ENCODE data around the gene SPRR2B. TPM values are rescaled to one million over a fixed set of nuclear protein-coding genes. Genes with fewer than 3 reads are reported as not detected.
"Not testable (repeated sequence)": the region's sequence is repeated elsewhere in the genome, so short reads cannot be mapped to it uniquely, and the experiment has no call there.

The SPRR2B gene
- total RNA-seq, 1 experiment from 2014 or later: not detected

GRCh38 chr1:153119491-153119971, 48.1 kb upstream of the SPRR2B start:
- TF ChIP-seq TCF7L2 (IDR thresholded peaks at IDR 0.05; ENCODE audit: low read depth, low read length): no peak
- TF ChIP-seq POLR2AphosphoS5 (IDR thresholded peaks at IDR 0.05; ENCODE audit: low read depth, low read length): no peak
- no peak for TF ChIP-seq SIN3A (IDR thresholded peaks at IDR 0.05; ENCODE audit: borderline replicate concordance, insufficient read depth, low read depth, low read length)
- TF ChIP-seq, protein P1, sequence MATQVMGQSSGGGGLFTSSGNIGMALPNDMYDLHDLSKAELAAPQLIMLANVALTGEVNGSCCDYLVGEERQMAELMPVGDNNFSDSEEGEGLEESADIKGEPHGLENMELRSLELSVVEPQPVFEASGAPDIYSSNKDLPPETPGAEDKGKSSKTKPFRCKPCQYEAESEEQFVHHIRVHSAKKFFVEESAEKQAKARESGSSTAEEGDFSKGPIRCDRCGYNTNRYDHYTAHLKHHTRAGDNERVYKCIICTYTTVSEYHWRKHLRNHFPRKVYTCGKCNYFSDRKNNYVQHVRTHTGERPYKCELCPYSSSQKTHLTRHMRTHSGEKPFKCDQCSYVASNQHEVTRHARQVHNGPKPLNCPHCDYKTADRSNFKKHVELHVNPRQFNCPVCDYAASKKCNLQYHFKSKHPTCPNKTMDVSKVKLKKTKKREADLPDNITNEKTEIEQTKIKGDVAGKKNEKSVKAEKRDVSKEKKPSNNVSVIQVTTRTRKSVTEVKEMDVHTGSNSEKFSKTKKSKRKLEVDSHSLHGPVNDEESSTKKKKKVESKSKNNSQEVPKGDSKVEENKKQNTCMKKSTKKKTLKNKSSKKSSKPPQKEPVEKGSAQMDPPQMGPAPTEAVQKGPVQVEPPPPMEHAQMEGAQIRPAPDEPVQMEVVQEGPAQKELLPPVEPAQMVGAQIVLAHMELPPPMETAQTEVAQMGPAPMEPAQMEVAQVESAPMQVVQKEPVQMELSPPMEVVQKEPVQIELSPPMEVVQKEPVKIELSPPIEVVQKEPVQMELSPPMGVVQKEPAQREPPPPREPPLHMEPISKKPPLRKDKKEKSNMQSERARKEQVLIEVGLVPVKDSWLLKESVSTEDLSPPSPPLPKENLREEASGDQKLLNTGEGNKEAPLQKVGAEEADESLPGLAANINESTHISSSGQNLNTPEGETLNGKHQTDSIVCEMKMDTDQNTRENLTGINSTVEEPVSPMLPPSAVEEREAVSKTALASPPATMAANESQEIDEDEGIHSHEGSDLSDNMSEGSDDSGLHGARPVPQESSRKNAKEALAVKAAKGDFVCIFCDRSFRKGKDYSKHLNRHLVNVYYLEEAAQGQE (IDR thresholded peaks at IDR 0.05; ENCODE audit: insufficient read depth in 1 of 2, low read depth in 2 of 2, low read length in 1 of 2): no peak
- TF ChIP-seq CTCF (IDR thresholded peaks at IDR 0.05): no peak
- Histone ChIP-seq H3K27ac (ENCODE audit: low read length) (no peak overlapping the region), H3K4me3 (ENCODE audit: low read depth in 2 of 2, low read length in 2 of 2) (no peak overlapping the region), H3K27me3 (ENCODE audit: control insufficient read depth, insufficient read depth, low read length) (no peaks in the 10 kb centered on the region), H3K36me3 (ENCODE audit: control insufficient read depth, insufficient read depth, low read length) (no peaks in the 10 kb centered on the region), H3K9me3 (ENCODE audit: control insufficient read depth, insufficient read depth, low read depth, low read length) (no peaks in the 10 kb centered on the region), H3K4me1 (ENCODE audit: control insufficient read depth, insufficient read depth, low read length) (no peaks in the 10 kb centered on the region)
- in situ Hi-C loops (cut with HindIII; ENCODE audit: low pct_unique_long_range_greater_than_20kb, low sequenced_read_pairs): no loop called here
- ChIA-PET CTCF (no interaction called here), POLR2A (no interaction called here)
- no peak for ATAC-seq
- intact Hi-C loops (cut with micrococcal nuclease; ENCODE audit: unreplicated experiment): no loop called here
- BruUV-seq (replicated peaks): no TSS peak
- DNase-seq (ENCODE audit: low read depth, low spot score): no peak

GRCh38 chr1:153115264-153115663, 43.9 kb upstream of the SPRR2B start:
- H3K27ac ChIP-seq (ENCODE audit: low read length); H3K36me3 ChIP-seq (ENCODE audit: control insufficient read depth, insufficient read depth, low read length); intact Hi-C loops (cut with micrococcal nuclease; ENCODE audit: unreplicated experiment); H3K9me3 ChIP-seq (ENCODE audit: control insufficient read depth, insufficient read depth, low read depth, low read length); in situ Hi-C loops (cut with HindIII; ENCODE audit: low pct_unique_long_range_greater_than_20kb, low sequenced_read_pairs); POLR2A ChIA-PET; BruUV-seq (replicated peaks); H3K4me3 ChIP-seq (ENCODE audit: low read depth in 2 of 2, low read length in 2 of 2); CTCF ChIA-PET; ATAC-seq; H3K4me1 ChIP-seq (ENCODE audit: control insufficient read depth, insufficient read depth, low read length); DNase-seq (ENCODE audit: low read depth, low spot score); H3K27me3 ChIP-seq (ENCODE audit: control insufficient read depth, insufficient read depth, low read length): not testable (repeated sequence)

DNA sequence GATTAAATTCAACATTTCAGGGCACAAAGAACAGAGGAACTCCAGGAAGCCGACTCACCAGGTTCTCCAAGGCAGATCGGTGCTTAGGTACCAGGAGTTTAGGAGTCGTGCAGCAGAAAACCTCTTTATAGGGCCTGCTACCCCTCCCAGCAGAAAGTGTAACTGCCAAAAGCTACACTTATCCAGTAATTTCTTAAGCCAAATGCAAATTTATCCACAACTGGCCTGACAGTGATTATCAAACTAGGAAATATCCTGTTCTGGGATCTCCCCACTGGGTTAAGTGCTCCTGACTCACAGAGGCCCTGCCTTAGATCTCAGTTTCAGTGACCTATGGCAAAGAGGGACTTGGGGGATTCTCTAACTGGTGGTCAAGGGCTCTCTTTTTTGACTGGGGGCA, 42.0 kb upstream of the SPRR2B start, which contains the start of gene SPRR2F:
TSS of gene SPRR2F (minus strand) at position 101 of the 400 bp plus-strand sequence. CDS start 783 bp downstream, outside the sequence.
- in situ Hi-C loops (cut with HindIII; ENCODE audit: low pct_unique_long_range_greater_than_20kb, low sequenced_read_pairs): no loop called here
- CTCF ChIA-PET: no interaction called here

More for the DNA sequence above, 42.0 kb upstream of the SPRR2B start, which contains the start of gene SPRR2F:
- no peaks in the 10 kb centered on the region for H3K36me3 ChIP-seq (ENCODE audit: control insufficient read depth, insufficient read depth, low read length)
- intact Hi-C loops (cut with micrococcal nuclease; ENCODE audit: unreplicated experiment): no loop called here
- H3K27me3 ChIP-seq (ENCODE audit: control insufficient read depth, insufficient read depth, low read length): no peaks in the 10 kb centered on the region
- POLR2A ChIA-PET: no interaction called here
- no peak for ATAC-seq
- no peaks in the 10 kb centered on the region for H3K9me3 ChIP-seq (ENCODE audit: control insufficient read depth, insufficient read depth, low read depth, low read length)
- no peaks in the 10 kb centered on the region for H3K4me1 ChIP-seq (ENCODE audit: control insufficient read depth, insufficient read depth, low read length)
- no peak within 1 kb of the TSS for H3K27ac ChIP-seq (ENCODE audit: low read length)
- no peak for DNase-seq (ENCODE audit: low read depth, low spot score)
- BruUV-seq (replicated peaks): no TSS peak
- no peak within 1 kb of the TSS for H3K4me3 ChIP-seq (ENCODE audit: low read depth in 2 of 2, low read length in 2 of 2)
- TF ChIP-seq SIN3A (IDR thresholded peaks at IDR 0.05; ENCODE audit: borderline replicate concordance, insufficient read depth, low read depth, low read length): no peak
- TF ChIP-seq, protein P1 (IDR thresholded peaks at IDR 0.05; ENCODE audit: insufficient read depth in 1 of 2, low read depth in 2 of 2, low read length in 1 of 2): no peak
- TF ChIP-seq CTCF (IDR thresholded peaks at IDR 0.05): no peak
- no peak for TF ChIP-seq POLR2AphosphoS5 (IDR thresholded peaks at IDR 0.05; ENCODE audit: low read depth, low read length)
- TF ChIP-seq TCF7L2 (IDR thresholded peaks at IDR 0.05; ENCODE audit: low read depth, low read length): no peak
